LoVo (cell line): Measurements from ENCODE around the gene BTNL9.
A peak's percentile ranks its signal among the peaks of the same experiment; 100 is the strongest.
"Not testable (repeated sequence)": the region's sequence is repeated elsewhere in the genome, so short reads cannot be mapped to it uniquely, and the experiment has no call there.

ENCODE experiments used
- DNase-seq: peaks from one replicate; pipeline ENCODE4 v3.0.0-alpha.2; 2016; ENCODE audit warnings: low spot score

BTNL9 gene

DNA sequence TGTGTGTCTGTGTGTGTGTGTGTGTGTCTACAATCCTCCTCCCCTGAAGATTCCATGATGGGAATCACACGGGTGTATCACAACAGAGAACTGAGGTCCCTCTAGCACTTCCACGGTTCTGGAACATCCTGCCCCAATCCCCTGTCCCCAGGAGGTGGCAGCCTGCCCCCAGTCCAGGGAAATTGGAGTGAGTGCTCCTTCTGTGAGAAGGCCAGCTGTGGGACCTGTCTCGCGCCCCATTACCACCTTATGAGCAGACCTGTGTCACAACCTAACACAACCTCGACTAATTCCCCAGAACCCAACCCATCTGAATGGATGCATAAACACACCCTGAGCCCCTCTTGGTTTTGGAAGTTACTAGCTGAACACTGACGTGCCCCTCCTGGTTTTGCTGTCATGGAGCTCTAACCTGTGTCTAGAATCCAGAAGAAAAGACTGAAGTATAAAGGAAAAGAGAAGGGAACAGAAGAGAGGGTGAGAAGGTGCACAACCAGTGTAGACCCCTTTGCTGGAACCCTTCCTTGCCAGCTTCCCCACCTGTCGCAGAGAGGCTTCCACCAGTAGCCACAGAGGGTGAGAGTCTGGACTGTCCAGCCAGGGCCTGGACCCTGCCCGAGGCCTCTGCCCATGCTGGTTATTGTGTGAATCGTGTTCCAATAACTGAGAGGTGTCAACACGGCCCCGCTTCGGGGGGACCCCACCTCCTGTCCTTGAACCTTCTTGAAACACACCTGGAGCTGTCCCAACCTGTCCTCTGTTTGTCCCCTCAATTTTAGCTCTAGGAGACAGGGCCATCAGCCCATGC is 3.4 kb downstream of the BTNL9 start:
- DNase-seq: no peak

DNA sequence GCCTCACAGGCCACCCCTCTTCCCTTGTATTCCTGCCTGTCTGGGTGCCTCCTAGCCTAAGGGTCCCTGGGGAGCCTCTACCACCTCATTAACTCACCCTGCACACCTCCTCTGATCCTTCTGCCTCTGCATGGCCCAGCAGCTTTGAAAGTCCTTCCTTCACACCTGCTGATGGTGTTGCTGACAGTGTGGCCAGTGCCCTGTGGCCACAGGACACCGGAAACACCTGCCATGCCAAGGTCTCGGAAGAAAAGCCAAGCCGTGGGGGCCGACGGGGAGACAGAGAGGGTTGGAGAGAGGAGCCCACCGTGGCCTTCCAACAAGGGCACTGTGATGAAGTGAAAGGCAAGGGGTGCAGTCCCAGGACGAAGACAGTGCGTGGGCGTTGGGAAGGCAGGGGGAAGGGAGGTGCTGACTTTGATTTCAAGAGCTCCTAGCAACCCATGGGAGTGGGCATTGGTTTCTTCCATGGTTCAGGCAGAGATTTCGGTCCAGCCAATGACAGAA is 4.1 kb downstream of the BTNL9 start:
- no peak for DNase-seq

DNA sequence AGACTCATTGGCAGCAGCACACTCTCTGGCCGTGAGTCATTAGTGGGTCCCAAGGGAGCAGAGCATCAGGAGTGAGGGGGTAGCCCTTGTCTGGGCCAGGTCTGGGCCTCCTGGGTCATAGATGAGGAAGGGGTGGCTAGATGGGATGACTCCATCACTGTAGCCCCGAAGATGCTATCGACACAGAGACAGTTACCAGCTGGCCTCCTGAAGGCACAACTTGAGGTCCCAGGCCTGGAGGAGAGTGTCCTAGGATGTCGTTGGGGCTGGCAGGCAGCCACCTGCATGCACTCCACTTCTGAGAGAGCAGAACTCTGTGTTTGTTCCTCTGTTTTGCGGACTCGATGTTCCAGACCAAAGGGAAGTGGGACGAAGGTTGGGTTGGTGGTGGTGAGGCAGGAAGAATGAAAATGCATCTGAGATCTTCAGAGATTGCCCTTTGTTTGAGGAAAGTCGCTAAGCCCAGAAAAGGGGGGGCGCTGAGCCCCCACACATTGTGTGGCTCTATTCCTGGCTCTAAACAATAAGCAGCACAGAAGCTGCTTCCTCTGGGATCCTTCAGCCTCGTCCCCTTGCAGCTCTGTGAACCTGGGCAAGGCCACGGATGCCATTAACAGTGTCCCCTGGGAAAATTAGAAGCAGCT is 4.7 kb downstream of the BTNL9 start:
- no peak for DNase-seq

DNA sequence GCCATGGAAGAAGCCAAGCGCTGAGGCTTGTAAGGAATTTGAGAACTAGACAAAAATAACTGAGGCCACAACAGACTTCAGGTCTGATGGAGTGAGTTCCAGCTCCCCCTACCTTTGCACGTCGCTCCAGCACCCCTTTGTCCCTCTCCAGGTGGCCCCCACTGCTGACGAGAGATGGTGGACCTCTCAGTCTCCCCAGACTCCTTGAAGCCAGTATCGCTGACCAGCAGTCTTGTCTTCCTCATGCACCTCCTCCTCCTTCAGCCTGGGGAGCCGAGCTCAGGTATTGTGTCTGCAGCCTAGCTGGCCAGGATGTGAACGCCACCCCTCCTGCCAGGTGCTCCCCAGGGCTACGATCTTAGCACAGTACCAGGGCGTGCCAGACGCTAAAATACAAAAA is 5.2 kb downstream of the BTNL9 start:
- no peak for DNase-seq

DNA sequence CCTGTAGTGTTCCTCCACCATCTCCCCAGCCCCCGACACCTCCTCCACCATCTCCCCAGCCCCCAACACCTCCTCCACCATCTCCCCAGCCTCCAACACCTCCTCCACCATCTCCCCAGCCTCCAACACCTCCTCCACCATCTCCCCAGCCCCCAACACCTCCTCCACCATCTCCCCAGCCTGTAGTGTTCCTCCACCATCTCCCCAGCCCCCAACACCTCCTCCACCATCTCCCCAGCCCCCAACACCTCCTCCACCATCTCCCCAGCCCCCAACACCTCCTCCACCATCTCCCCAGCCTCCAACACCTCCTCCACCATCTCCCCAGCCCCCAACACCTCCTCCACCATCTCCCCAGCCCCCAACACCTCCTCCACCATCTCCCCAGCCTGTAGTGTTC is 5.8 kb downstream of the BTNL9 start:
- DNase-seq: not testable (repeated sequence)

DNA sequence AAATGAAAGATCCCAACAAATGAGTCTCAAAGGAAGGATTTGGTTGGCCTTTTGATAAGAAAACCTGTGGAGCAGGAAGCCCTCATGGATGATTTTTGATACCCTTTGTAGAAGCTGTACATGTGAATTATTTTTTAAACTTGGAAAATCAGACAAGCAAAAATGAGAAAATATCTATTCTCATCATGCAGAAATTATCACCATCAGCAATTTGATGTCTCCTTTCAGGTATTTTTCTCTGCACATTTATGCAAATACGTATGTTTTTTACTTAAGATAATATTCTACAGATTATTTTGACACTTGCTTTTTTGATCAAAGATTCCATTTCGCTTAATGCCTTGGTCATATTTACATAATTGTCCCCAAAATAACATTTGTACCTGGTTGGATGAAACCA is 7.2 kb downstream of the BTNL9 start:
- DNase-seq: no peak

DNA sequence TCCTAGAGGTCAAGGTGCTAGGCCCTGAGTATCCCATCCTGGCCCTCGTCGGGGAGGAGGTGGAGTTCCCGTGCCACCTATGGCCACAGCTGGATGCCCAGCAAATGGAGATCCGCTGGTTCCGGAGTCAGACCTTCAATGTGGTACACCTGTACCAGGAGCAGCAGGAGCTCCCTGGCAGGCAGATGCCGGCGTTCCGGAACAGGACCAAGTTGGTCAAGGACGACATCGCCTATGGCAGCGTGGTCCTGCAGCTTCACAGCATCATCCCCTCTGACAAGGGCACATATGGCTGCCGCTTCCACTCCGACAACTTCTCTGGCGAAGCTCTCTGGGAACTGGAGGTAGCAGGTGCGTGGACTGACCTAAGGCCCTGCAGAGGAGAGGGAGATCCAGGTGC is 7.9 kb downstream of the BTNL9 start:
- DNase-seq: no peak

DNA sequence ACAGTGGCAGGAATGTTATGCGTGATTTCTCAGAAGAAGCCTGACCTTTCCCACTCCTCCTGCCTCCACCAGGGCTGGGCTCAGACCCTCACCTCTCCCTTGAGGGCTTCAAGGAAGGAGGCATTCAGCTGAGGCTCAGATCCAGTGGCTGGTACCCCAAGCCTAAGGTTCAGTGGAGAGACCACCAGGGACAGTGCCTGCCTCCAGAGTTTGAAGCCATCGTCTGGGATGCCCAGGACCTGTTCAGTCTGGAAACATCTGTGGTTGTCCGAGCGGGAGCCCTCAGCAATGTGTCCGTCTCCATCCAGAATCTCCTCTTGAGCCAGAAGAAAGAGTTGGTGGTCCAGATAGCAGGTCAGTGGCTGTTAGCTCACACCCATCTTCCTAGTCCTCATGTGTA is 9.9 kb downstream of the BTNL9 start:
- DNase-seq: no peak

DNA sequence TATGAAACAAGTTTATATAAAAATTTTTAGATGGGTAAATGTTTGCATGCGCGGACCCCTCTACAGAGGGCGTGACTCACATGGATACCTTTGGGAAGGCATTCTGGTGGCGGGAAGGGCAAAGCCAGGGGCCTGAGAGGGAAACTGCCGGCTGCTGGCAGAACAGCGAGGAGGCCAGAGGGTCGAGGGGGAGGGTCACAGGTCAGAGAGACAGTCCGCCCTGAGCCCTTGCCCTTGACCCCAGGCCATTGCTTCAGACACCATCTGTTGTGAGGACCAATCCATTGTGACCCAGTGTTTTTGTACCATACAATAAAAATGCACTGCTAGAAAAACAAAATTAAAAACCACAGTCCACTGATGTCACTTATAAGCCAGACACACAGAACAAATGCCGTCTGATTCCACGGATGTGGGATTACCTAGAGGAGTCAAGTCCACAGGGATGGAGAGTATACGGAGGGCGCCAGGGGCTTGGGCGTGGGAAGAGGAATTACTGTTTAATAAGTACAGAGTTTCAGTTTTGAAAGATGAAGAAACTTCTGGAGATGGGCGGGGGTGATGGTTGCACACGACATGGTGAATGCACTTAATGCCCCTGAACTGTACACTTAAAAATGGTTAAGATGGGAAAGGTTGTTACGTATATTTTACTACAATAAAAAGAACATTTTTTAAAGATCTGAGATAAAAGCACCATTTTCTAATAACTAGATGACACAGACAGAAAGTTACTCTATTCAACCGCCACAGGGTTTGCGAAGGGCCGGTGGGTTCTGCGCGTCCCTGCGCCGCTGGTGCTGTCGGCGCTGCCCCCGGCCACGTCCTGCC is 12.0 kb downstream of the BTNL9 start:
- DNase-seq: no peak

DNA sequence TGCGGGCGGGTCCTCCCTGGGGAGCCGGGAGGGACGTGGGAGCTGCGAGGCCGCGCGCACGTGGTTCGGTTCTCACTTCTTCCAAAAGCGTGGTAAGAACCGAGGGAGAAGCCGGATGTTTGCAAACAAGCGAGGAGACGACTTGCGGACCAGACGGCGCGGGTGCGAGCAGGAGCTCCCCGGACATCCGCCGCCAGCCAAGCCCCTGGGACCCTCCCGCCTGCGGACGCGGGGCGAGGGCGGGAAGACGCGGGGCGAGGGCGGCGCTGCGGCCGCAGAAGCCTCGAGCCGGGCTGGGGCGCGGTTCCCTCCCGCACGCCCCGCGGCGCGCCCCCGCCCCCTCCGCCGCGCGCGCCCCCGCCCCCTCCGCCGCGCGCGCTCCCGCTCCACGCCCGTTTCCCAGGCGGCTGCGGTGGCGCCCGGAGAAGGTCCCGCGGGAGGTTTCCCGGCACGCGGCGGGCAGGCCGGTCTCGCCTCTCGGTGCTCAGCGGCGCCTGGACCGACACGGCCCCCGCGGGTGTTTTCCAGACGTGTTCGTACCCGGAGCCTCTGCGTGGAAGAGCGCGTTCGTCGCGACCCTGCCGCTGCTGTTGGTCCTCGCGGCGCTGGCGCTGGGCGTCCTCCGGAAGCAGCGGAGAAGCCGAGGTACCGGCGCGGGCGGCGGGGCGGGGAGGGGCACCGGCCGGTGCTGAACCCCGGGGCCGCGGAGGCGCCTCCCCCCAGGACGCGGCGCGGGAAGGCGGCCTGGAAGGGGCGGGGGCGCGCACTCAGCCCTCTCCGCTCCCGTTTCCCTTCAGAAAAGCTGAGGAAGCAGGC is 12.8 kb downstream of the BTNL9 start:
- DNase-seq: peak; percentile 42

DNA sequence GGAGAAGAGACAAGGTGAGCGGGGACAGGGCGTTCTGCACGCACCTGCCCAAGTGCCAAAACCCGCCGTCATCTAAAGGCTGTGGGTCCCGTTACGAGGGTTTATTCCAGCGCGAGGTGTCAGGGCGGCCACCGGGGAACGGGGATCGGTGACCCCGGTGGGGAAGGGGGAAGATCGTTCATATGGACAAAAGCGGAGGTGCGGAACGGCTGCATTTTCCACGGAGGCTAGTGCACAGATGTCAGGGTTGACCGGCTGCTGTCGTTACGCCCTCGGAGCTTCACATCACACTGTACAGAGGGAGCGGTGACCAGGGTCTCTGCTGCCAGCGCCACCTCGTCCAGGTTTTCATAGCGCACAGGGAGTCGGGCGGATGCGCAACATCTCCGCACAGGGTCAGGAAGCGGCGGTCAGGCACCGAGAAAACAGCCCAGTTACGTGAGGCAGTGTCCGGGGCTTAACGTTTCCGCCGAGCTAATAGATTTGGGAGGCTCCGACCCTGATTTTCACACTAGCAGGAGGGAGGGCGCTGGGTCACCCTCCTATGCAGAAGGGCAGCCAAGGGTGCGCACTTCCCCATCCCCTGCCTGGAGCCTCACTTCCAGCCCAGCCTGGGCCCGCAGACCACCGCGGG is 13.5 kb downstream of the BTNL9 start:
- DNase-seq: no peak

DNA sequence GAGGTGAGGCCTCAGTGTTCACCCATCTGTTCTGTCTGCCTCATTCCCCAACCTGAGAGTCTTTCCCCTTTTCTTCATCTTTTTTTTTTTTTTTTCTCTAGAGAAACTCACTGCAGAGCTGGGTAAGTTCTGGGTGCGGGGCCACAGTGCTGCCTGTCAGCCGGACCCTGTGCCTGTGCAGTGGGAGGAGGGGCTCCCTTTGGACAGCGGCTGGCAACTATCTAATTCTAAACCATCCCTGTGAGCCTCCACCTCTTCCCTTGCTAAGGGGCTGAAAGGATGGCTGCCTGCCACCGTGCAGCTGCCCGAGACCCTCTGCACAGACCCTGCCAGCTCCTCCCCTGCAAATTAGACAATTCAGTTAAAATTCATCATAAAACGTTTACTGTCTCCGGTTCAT is 14.1 kb downstream of the BTNL9 start:
- DNase-seq: no peak

DNA sequence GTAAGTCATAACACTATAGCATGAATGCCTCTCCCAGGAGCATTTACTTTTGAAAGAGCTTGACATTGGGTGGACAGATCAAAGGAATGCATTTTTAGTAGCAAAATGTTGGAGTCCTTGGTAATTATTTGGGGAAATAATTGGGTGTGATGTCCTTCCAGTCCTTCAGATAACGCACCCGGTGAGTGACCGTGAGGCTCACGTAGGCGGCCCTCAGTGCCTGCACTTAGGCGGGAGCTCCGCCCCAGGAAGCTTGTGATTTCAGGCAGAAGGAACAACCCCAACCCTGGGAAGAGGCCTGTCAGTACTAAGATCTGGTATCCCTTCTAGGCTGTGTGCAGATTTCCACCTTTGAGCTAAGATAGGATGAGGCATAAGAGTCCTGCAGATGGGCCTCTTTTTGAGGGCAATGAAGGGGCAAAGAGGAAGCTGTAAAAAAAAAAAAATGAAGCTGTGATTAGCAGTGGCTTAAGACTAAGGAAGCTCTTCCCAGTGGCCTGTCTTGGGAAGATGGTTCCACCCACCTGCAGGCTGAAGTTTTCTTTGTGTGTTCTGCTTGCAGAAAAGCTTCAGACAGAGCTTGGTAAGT is 14.9 kb downstream of the BTNL9 start:
- DNase-seq: no peak

DNA sequence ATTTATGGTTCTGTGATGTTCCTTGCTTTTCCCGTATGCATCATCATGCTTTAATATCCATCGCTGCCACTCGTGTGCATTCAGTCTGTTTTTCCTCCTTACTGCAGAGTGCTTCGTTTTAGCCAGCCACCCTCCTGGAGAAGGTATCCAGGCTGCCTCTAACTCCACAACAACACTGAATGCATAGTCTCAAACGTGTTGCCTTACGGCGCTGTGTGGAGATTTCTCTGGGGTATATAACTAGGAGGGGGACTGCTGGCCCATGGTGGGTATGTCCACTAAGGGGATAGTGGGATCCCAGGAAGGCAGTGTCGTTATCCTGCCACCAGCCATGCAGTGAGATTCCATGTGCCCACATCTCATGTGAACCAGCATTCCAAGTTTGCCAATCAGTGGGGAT is 16.4 kb downstream of the BTNL9 start:
- DNase-seq: no peak

DNA sequence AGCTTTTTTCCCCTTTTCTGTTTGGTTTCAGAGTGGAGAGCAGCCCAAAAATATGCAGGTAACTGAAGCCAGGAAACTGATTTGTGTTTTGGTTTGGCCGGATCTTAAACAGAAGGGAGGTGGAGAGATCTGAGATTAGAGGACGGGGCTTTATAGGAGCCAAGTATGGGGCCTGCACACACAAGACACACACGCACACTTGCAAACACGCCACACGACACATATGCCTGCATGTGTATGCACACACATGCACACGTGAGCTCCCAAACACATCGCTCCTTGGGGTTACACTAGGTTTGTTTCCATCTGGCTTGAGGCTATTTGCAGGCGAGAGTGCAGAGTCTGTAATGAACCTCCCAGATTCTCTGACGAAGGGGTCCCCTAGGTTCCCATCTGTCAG is 18.3 kb downstream of the BTNL9 start:
- DNase-seq: no peak

DNA sequence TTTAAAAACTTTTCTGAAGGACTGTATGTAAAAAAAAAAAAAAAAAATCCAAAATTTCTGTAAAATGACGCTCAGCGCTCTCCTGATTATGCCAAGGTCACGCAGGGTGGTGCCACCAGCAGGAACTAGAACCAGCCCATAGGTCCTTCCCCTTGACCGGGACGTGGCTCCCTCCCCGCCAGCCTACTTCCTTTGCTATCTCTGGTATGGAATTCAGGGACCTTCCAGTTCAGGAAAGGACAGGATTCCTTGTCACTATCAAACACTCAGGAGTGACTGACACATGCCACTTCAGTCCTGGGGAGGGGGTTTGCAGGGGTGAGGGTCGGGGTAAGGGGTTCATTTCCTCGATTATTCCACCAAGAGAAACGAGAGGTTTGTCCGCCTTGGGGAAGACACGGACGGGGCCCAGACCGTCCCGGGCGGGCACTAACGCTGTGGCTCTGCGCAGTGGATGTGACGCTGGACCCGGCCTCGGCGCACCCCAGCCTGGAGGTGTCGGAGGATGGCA is 18.8 kb downstream of the BTNL9 start:
- no peak for DNase-seq

DNA sequence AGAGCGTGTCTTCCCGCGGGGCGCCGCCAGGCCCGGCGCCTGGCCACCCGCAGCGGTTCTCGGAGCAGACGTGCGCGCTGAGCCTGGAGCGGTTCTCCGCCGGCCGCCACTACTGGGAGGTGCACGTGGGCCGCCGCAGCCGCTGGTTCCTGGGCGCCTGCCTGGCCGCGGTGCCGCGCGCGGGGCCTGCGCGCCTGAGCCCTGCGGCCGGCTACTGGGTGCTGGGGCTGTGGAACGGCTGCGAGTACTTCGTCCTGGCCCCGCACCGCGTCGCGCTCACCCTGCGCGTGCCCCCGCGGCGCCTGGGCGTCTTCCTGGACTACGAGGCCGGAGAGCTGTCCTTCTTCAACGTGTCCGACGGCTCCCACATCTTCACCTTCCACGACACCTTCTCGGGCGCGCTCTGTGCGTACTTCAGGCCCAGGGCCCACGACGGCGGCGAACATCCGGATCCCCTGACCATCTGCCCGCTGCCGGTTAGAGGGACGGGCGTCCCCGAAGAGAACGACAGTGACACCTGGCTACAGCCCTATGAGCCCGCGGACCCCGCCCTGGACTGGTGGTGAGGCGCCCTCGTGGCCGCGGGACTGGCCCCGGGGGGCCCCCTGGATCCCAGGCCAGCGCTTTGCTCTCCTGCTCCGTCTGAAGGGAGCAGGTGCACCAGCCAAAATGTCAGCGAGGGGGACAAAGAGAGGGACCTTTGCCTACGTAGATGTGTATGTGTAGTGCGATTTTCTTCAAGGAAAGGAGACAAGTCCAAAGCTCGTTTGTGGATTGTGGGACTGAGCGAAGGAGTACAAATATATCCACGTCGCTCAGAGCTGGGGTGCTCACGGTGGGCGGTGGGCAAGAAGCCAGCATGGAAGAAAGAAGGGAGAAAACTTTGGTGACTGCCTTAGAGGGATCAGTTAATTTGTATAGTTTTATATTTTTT is 19.5 kb downstream of the BTNL9 start:
- DNase-seq: no peak

DNA sequence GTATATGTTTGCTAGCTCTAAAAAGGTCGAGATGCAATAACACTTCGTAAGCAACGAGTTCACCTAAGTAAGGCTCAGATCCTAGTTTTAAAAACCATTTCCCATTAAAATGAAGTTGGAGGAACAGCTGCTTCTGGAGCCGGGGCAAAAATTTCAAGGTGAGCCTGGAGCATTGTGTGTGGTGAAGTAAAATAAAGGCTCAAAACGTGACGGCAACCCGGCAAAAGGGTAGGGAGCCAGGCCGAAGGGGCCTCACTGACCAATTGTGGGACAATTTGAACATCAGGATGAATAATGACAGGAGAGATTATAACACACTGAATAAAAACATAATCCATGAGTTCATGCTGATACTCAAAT is 20.1 kb downstream of the BTNL9 start:
- no peak for DNase-seq

DNA sequence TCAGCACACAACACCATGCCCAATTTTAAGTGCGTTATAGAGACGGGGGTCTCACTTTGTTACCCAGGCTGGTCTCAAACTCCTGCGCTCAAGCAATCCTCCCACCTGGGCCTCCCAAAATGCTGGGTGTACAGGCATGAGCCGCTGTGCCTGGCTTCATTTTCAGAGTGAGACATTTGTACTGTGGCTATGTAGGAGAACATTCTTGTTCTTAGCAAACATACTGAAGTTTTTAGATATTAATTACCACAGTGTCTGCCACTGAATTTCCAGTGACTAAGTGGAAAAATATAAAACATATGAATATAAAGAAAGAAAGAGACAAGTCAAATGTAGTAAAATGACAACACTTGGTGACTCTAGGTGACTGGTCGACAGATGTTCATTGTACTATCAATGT is 20.9 kb downstream of the BTNL9 start:
- DNase-seq: no peak

DNA sequence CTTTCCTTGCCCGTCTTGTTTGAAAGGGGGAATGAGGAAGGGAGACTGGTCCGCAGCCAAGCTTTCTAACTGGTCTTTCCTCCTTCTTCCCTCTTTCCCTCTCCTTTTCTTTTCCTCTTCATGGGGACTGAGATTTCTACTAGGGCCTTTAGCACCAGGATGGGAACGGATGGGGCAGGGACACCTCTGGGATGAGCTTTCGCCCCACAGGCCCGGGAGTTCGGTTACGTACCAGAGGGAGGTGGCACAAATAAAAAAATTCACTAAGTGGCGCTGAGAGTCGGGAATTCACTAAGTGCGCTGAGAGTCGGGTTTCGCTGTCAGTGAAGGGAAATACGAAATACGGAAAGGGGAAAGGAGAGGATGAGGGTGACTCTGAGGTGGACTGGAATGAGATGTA is 21.6 kb downstream of the BTNL9 start:
- DNase-seq: no peak
